HepG2 (cell line): Measurements from ENCODE around the gene ID3. TPM values are rescaled to one million over a fixed set of nuclear protein-coding genes. Genes with fewer than 3 reads are reported as not detected.

ENCODE experiments used
- ELF3 ChIP-seq: IDR thresholded peaks from 2 replicates; pipeline ENCODE4 v1.6.1; 2016; ENCODE audit warnings: missing genetic modification reagents, missing compliant biosample characterization
- FOXP1 ChIP-seq, 2 experiments: fragments of 450-650 bp in 1 of 2; IDR thresholded peaks; 2 replicates each; pipeline ENCODE4 v1.6.1; 2017 to 2018; ENCODE audit warnings: antibody characterized with exemption in 1 of 2
- MAFG ChIP-seq: sonication (generic); formaldehyde crosslinking; IDR thresholded peaks from 2 replicates; pipeline ENCODE4 v1.5.1; 2020; ENCODE audit warnings: mild to moderate bottlenecking, missing genetic modification reagents
- NCOR1 ChIP-seq: fragments of 200-600 bp; sonication (generic); IDR thresholded peaks from 2 replicates; pipeline ENCODE4 v1.7.0; 2017; ENCODE audit warnings: antibody characterized with exemption, low read length, borderline replicate concordance
- NFKBIZ ChIP-seq: IDR thresholded peaks from 2 replicates; pipeline ENCODE4 v1.6.1; 2018; ENCODE audit warnings: missing genetic modification reagents, missing compliant biosample characterization
- RBM39 ChIP-seq: fragments of 200-400 bp; formaldehyde crosslinking; IDR thresholded peaks from one replicate; pipeline ENCODE4 v1.6.1; 2018; ENCODE audit warnings: antibody characterized with exemption, mild to moderate bottlenecking, low read depth, low read length; ENCODE audit not compliant: poor library complexity, severe bottlenecking
- SALL2 ChIP-seq: sonication (generic); formaldehyde crosslinking; IDR thresholded peaks from 2 replicates; pipeline ENCODE4 v1.8.1; 2023; ENCODE audit warnings: mild to moderate bottlenecking, missing genetic modification reagents, inconsistent platforms
- THYN1 ChIP-seq: sonication (generic); formaldehyde crosslinking; IDR thresholded peaks from 2 replicates; pipeline ENCODE4 v1.8.1; 2023; ENCODE audit warnings: low read depth, mild to moderate bottlenecking, moderate library complexity, missing genetic modification reagents, borderline replicate concordance
- TP53 ChIP-seq: sonication (generic); formaldehyde crosslinking; conservative IDR thresholded peaks from 2 replicates; pipeline ENCODE4 v1.4.0; 2020; ENCODE audit warnings: missing genetic modification reagents
- ZC3H4 ChIP-seq: sonication (generic); formaldehyde crosslinking; IDR thresholded peaks from 2 replicates; pipeline ENCODE4 v1.4.0; 2020; ENCODE audit warnings: missing genetic modification reagents, borderline replicate concordance
- ZNF543 ChIP-seq: sonication (generic); formaldehyde crosslinking; IDR thresholded peaks from 2 replicates; pipeline ENCODE4 v1.4.0; 2020; ENCODE audit warnings: mild to moderate bottlenecking, missing genetic modification reagents
- ZNF616 ChIP-seq: sonication (generic); formaldehyde crosslinking; IDR thresholded peaks from 2 replicates; pipeline ENCODE4 v1.5.0; 2020; ENCODE audit warnings: low read depth, mild to moderate bottlenecking, missing genetic modification reagents
- ZNF644 ChIP-seq: IDR thresholded peaks from 2 replicates; pipeline ENCODE4 v1.6.1; 2016; ENCODE audit warnings: low read depth
- polyA plus RNA-seq, 8 experiments: library from polyadenylated mRNA; depleted of rRNA in 3 of 8; stranded (reverse) in 7 of 8; unstranded in 1 of 8; fragments of >200 nt; fragmentation: Illumina TruSeq in 4 of 8; extraction: Trizol in 4 of 8; gene quantifications; 2 replicates each; pipeline versions ENCODE4 v1.2.1 to v1.2.3, GENCODE V29; 2011 to 2016; ENCODE audit warnings: low read depth in 4 of 8, missing spikeins in 1 of 8, mixed read lengths in 1 of 8; ENCODE audit not compliant: insufficient read depth in 1 of 8
- total RNA-seq, 5 experiments: library from RNA; depleted of rRNA; stranded (reverse); fragments of >200 nt; fragmentation: Illumina TruSeq; extraction: Trizol; gene quantifications; 2 replicates each; pipeline ENCODE4 v1.2.3, GENCODE V29; 2016; ENCODE audit warnings: low read depth in 1 of 5
- TF ChIP-seq, protein P1 (sequence below): sonication (generic); formaldehyde crosslinking; conservative IDR thresholded peaks from 2 replicates; pipeline ENCODE4 v1.4.0; 2020; ENCODE audit warnings: missing genetic modification reagents
- TF ChIP-seq, protein P2 (sequence below): sonication (generic); formaldehyde crosslinking; IDR thresholded peaks from 2 replicates; pipeline ENCODE4 v1.9.0; 2021; ENCODE audit warnings: missing genetic modification reagents, mild to moderate bottlenecking, borderline replicate concordance
- TF ChIP-seq, protein P3 (sequence below): IDR thresholded peaks from 2 replicates; pipeline ENCODE4 v1.6.1; 2016; ENCODE audit warnings: missing biosample characterization, missing genetic modification reagents, low read depth
- TF ChIP-seq, protein P4 (sequence below): IDR thresholded peaks from 2 replicates; pipeline ENCODE4 v1.6.1; 2018; ENCODE audit warnings: missing genetic modification reagents, mild to moderate bottlenecking, missing compliant biosample characterization
- TF ChIP-seq, protein P5 (sequence below): sonication (generic); formaldehyde crosslinking; IDR thresholded peaks from 2 replicates; pipeline ENCODE4 v1.5.0; 2020; ENCODE audit warnings: mild to moderate bottlenecking, missing genetic modification reagents, borderline replicate concordance
- TF ChIP-seq, protein P6 (sequence below): sonication (generic); formaldehyde crosslinking; IDR thresholded peaks from 2 replicates; pipeline ENCODE4 v1.5.1; 2020; ENCODE audit warnings: missing genetic modification reagents, mild to moderate bottlenecking, borderline replicate concordance

The ID3 gene
- total and polyA plus RNA-seq, 2 of the 13 experiments (the other 11 are each of a cell fraction or from before 2014, with no cell fraction given), result 64.8 to 115 TPM

DNA sequence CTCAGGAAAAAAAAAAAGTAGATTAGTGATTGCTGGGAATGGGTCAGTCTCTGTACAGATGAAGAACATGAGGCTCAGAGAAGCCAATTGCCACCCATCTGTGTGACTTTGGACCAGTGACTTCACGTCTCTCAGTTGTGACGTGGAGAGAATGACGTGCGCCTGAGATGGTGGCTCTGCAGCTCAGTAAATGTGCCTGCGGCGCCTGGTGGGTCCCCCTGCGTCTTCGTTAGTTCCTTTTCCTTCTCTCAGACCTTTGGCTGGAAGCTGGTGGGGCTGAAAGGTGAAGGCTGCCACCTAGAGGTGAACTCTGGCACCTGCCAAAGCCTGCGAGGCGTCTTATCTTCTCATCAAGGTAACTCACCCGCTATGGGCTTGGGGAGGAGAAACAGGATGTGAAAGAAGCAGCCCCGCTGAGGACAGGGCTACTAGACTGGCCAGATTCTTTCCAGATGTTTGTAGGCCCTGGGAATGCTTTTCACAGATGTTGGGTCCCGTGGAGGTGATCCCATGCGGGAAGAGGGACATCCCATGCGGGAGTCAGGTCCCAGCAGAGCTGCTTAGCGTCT, 19.5 kb downstream of the ID3 start (continued):
- TF ChIP-seq NFKBIZ (CRISPR knock-in tag) (no peak), MAFG (CRISPR knock-in tag) (no peak), ZC3H4 (CRISPR knock-in tag) (no peak), SALL2 (no peak), RBM39 (no peak), ELF3 (CRISPR knock-in tag) (0 out of 2 replicates have a peak, but pooled peaks have one; percentile 18), ZNF644 (CRISPR knock-in tag) (no peak), ZNF616 (CRISPR knock-in tag) (no peak), TP53 (CRISPR knock-in tag) (no peak), FOXP1 (IDR thresholded peaks at IDR 0.05) (no peak), FOXP1 (CRISPR knock-in tag; IDR thresholded peaks at IDR 0.05) (no peak), ZNF543 (CRISPR knock-in tag) (no peak), THYN1 (CRISPR knock-in tag) (no peak), NCOR1 (no peak)
- TF ChIP-seq, protein P1, sequence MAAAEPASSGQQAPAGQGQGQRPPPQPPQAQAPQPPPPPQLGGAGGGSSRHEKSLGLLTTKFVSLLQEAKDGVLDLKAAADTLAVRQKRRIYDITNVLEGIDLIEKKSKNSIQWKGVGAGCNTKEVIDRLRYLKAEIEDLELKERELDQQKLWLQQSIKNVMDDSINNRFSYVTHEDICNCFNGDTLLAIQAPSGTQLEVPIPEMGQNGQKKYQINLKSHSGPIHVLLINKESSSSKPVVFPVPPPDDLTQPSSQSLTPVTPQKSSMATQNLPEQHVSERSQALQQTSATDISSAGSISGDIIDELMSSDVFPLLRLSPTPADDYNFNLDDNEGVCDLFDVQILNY, result no peak
- TF ChIP-seq, protein P2, sequence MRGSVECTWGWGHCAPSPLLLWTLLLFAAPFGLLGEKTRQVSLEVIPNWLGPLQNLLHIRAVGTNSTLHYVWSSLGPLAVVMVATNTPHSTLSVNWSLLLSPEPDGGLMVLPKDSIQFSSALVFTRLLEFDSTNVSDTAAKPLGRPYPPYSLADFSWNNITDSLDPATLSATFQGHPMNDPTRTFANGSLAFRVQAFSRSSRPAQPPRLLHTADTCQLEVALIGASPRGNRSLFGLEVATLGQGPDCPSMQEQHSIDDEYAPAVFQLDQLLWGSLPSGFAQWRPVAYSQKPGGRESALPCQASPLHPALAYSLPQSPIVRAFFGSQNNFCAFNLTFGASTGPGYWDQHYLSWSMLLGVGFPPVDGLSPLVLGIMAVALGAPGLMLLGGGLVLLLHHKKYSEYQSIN (CRISPR knock-in tag), result no peak
- TF ChIP-seq, protein P3, sequence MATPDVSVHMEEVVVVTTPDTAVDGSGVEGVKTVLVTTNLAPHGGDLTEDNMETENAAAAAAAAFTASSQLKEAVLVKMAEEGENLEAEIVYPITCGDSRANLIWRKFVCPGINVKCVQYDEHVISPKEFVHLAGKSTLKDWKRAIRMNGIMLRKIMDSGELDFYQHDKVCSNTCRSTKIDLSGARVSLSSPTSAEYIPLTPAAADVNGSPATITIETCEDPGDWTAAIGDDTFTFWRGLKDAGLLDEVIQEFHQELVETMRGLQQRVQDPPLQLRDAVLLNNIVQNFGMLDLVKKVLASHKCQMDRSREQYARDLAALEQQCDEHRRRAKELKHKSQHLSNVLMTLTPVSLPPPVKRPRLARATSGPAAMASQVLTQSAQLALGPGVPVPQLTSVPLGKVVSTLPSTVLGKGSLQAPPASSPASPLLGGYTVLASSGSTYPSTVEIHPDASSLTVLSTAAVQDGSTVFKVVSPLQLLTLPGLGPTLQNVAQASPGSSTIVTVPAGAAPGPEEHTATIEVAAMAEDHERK, result no peak
- TF ChIP-seq, protein P4, sequence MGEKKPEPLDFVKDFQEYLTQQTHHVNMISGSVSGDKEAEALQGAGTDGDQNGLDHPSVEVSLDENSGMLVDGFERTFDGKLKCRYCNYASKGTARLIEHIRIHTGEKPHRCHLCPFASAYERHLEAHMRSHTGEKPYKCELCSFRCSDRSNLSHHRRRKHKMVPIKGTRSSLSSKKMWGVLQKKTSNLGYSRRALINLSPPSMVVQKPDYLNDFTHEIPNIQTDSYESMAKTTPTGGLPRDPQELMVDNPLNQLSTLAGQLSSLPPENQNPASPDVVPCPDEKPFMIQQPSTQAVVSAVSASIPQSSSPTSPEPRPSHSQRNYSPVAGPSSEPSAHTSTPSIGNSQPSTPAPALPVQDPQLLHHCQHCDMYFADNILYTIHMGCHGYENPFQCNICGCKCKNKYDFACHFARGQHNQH (CRISPR knock-in tag), result no peak
- TF ChIP-seq, protein P5, sequence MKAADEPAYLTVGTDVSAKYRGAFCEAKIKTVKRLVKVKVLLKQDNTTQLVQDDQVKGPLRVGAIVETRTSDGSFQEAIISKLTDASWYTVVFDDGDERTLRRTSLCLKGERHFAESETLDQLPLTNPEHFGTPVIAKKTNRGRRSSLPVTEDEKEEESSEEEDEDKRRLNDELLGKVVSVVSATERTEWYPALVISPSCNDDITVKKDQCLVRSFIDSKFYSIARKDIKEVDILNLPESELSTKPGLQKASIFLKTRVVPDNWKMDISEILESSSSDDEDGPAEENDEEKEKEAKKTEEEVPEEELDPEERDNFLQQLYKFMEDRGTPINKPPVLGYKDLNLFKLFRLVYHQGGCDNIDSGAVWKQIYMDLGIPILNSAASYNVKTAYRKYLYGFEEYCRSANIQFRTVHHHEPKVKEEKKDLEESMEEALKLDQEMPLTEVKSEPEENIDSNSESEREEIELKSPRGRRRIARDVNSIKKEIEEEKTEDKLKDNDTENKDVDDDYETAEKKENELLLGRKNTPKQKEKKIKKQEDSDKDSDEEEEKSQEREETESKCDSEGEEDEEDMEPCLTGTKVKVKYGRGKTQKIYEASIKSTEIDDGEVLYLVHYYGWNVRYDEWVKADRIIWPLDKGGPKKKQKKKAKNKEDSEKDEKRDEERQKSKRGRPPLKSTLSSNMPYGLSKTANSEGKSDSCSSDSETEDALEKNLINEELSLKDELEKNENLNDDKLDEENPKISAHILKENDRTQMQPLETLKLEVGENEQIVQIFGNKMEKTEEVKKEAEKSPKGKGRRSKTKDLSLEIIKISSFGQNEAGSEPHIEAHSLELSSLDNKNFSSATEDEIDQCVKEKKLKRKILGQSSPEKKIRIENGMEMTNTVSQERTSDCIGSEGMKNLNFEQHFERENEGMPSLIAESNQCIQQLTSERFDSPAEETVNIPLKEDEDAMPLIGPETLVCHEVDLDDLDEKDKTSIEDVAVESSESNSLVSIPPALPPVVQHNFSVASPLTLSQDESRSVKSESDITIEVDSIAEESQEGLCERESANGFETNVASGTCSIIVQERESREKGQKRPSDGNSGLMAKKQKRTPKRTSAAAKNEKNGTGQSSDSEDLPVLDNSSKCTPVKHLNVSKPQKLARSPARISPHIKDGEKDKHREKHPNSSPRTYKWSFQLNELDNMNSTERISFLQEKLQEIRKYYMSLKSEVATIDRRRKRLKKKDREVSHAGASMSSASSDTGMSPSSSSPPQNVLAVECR, result peak; percentile 44; the same call in 1 of the 2 replicates
- TF ChIP-seq, protein P6, sequence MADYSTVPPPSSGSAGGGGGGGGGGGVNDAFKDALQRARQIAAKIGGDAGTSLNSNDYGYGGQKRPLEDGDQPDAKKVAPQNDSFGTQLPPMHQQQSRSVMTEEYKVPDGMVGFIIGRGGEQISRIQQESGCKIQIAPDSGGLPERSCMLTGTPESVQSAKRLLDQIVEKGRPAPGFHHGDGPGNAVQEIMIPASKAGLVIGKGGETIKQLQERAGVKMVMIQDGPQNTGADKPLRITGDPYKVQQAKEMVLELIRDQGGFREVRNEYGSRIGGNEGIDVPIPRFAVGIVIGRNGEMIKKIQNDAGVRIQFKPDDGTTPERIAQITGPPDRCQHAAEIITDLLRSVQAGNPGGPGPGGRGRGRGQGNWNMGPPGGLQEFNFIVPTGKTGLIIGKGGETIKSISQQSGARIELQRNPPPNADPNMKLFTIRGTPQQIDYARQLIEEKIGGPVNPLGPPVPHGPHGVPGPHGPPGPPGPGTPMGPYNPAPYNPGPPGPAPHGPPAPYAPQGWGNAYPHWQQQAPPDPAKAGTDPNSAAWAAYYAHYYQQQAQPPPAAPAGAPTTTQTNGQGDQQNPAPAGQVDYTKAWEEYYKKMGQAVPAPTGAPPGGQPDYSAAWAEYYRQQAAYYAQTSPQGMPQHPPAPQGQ (CRISPR knock-in tag), result no peak
